Measurements from ENCODE around the gene CSAD. TPM values are rescaled to one million over a fixed set of nuclear protein-coding genes. Genes with fewer than 3 reads are reported as not detected.

Gene CSAD
- total and polyA plus RNA-seq, 2 of the 13 experiments (the other 11 are each of a cell fraction or from before 2014, with no cell fraction given) = 7.2 to 23.5 TPM

- no peak; the same call in 1 of the 2 replicates for TF ChIP-seq BCL3 (CRISPR knock-in tag; IDR thresholded peaks at IDR 0.05)
- no peak for TF ChIP-seq ZFP36 (IDR thresholded peaks at IDR 0.05; ENCODE audit: borderline replicate concordance, low read depth, low read length, partially characterized antibody)
- 0 out of 2 replicates have a peak, but pooled peaks have one; percentile 69 for TF ChIP-seq ZNF232 (CRISPR knock-in tag; IDR thresholded peaks at IDR 0.05; ENCODE audit: borderline replicate concordance)
- peak; percentile 73 for TF ChIP-seq TEAD3 (CRISPR knock-in tag; optimal IDR thresholded peaks at IDR 0.05; ENCODE audit: borderline replicate concordance)
- TF ChIP-seq KMT2B (CRISPR knock-in tag; IDR thresholded peaks at IDR 0.05) = no peak
- no peak for TF ChIP-seq ZNF275 (CRISPR knock-in tag; IDR thresholded peaks at IDR 0.05; ENCODE audit: borderline replicate concordance)
- no peak for TF ChIP-seq TRIM24 (CRISPR knock-in tag; IDR thresholded peaks at IDR 0.05)
- TF ChIP-seq TERF1 (CRISPR knock-in tag; IDR thresholded peaks at IDR 0.05) = no peak
- TF ChIP-seq SRY (CRISPR knock-in tag; IDR thresholded peaks at IDR 0.05) = no peak
- TF ChIP-seq ZNF792 (CRISPR knock-in tag; IDR thresholded peaks at IDR 0.05) = no peak
- no peak for TF ChIP-seq RNF219 (CRISPR knock-in tag; IDR thresholded peaks at IDR 0.05)
- TF ChIP-seq HNRNPH1 (optimal IDR thresholded peaks at IDR 0.05; ENCODE audit: low read depth, low read length) = peak; percentile 38
- TF ChIP-seq MTA3 (CRISPR knock-in tag; IDR thresholded peaks at IDR 0.05) = no peak
- no peak for TF ChIP-seq PHF5A (CRISPR knock-in tag; IDR thresholded peaks at IDR 0.05; ENCODE audit: low read depth, unreplicated experiment)
- TF ChIP-seq BORCS8-MEF2B (CRISPR knock-in tag; IDR thresholded peaks at IDR 0.05) = peak; percentile 50; the same call in 1 of the 2 replicates
- TF ChIP-seq MYNN (CRISPR knock-in tag; IDR thresholded peaks at IDR 0.05; ENCODE audit: low read depth) = no peak
- TF ChIP-seq ZFP91 (CRISPR knock-in tag; IDR thresholded peaks at IDR 0.05; ENCODE audit: borderline replicate concordance) = no peak
- 0 out of 2 replicates have a peak, but pooled peaks have one; percentile 75 for TF ChIP-seq ATF5 (CRISPR knock-in tag; IDR thresholded peaks at IDR 0.05; ENCODE audit: low read depth)
Measured at GRCh38 chr12:53159195-53159839, 21.4 kb downstream of the CSAD start (continued).

Data from HepG2 (cell line).